Chondrocyte (in vitro differentiated cells): ENCODE data around the gene STT3B. TPM values are rescaled to one million over a fixed set of nuclear protein-coding genes. Genes with fewer than 3 reads are reported as not detected.

Source experiments
- DNase-seq: peaks from one replicate; pipeline ENCODE4 v3.0.0; 2021; ENCODE audit warnings: mixed read lengths, low spot score
- H3K27ac Mint-ChIP-seq: one replicate; pipeline ENCODE4 v1.8.0; 2021; ENCODE audit warnings: mild to moderate bottlenecking, moderate library complexity, mixed read lengths; ENCODE audit not compliant: unreplicated experiment
- H3K27me3 Mint-ChIP-seq: 2 replicates; pipeline ENCODE4 v1.8.0; 2021; ENCODE audit warnings: low read depth, mixed read lengths
- H3K36me3 Mint-ChIP-seq: 2 replicates; pipeline ENCODE4 v1.8.0; 2021; ENCODE audit warnings: low read depth, mixed read lengths
- H3K4me1 Mint-ChIP-seq: 2 replicates; pipeline ENCODE4 v1.8.0; 2021; ENCODE audit warnings: low read depth, mild to moderate bottlenecking, mixed read lengths
- H3K4me3 Mint-ChIP-seq: one replicate; pipeline ENCODE4 v1.8.0; 2021; ENCODE audit warnings: mild to moderate bottlenecking, moderate library complexity, mixed read lengths; ENCODE audit not compliant: unreplicated experiment
- H3K9me3 Mint-ChIP-seq: 2 replicates; pipeline ENCODE4 v1.8.0; 2021; ENCODE audit warnings: low read depth, mixed read lengths
- long read RNA-seq: library from polyadenylated mRNA; stranded (forward); transcript quantifications from one replicate; pipeline ENCODE4 v2.0.0, GENCODE V29; 2021
- total RNA-seq: library from RNA; stranded (reverse); gene quantifications from 3 replicates; pipeline ENCODE4 v1.2.1, GENCODE V29; 2021
- TF ChIP-seq, protein P1 (sequence below): fragments of 200-600 bp; sonication (generic); IDR thresholded peaks from 2 replicates; pipeline ENCODE4 v1.5.0; 2021; ENCODE audit warnings: antibody characterized with exemption, mild to moderate bottlenecking, moderate library complexity

STT3B gene
- 113 to 119 TPM (median 118 TPM) in 3 replicates for total RNA-seq
- long read RNA-seq, full-length matches to known transcripts: 239 of 259 reads
- long read RNA-seq, partial matches to known transcripts: 11 of 259 reads
- long read RNA-seq, other reads (novel, unspliced or antisense): 9 of 259 reads

DNA sequence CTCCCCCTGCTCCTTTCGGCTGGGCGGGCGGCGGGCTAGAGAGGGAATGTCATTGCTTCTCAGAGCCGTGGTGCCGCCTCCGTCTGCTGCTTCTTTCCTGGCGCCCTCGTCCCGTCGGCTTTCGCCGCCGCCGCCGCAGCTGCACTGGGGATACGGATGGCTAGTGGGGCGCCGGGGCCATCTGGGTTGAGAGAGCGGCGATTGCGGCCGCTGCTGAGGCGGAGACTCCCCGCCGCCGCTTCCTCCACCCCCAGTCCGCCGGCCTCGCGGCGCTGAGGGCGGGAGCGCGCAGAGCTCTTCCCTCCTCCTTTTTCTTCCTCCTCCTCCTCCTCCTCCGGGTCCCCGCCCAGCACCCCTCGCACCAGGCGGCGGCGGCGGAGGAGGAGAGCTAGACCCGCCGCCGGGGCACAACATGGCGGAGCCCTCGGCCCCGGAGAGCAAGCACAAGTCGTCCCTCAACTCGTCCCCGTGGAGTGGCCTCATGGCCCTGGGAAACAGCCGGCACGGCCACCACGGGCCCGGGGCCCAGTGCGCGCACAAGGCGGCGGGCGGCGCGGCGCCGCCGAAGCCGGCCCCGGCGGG lies at the start of gene STT3B:
TSS of gene STT3B (plus strand) at position 339 of the 582 bp plus-strand sequence. CDS start at position 413, 74 bp downstream.
- peak within 1 kb of the TSS; percentile 92 for H3K4me3 Mint-ChIP-seq
- peaks cover 25% of the 10 kb centered on the region for H3K4me1 Mint-ChIP-seq
- TF ChIP-seq, protein P1, sequence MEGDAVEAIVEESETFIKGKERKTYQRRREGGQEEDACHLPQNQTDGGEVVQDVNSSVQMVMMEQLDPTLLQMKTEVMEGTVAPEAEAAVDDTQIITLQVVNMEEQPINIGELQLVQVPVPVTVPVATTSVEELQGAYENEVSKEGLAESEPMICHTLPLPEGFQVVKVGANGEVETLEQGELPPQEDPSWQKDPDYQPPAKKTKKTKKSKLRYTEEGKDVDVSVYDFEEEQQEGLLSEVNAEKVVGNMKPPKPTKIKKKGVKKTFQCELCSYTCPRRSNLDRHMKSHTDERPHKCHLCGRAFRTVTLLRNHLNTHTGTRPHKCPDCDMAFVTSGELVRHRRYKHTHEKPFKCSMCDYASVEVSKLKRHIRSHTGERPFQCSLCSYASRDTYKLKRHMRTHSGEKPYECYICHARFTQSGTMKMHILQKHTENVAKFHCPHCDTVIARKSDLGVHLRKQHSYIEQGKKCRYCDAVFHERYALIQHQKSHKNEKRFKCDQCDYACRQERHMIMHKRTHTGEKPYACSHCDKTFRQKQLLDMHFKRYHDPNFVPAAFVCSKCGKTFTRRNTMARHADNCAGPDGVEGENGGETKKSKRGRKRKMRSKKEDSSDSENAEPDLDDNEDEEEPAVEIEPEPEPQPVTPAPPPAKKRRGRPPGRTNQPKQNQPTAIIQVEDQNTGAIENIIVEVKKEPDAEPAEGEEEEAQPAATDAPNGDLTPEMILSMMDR: no peak
- no peaks in the 10 kb centered on the region for H3K27me3 Mint-ChIP-seq
- peak; percentile 90 for DNase-seq
- H3K36me3 Mint-ChIP-seq: no peaks in the 10 kb centered on the region
- no peaks in the 10 kb centered on the region for H3K9me3 Mint-ChIP-seq
- H3K27ac Mint-ChIP-seq: peak within 1 kb of the TSS; percentile 99

- peaks cover 4% of the 10 kb centered on the region for H3K27me3 Mint-ChIP-seq
- no peak overlapping the region for H3K27ac Mint-ChIP-seq
- H3K9me3 Mint-ChIP-seq: peaks cover 9% of the 10 kb centered on the region
- peaks cover 4% of the 10 kb centered on the region for H3K36me3 Mint-ChIP-seq
- H3K4me1 Mint-ChIP-seq: no peaks in the 10 kb centered on the region
- TF ChIP-seq, protein P1: no peak
- DNase-seq: no peak
- no peak overlapping the region for H3K4me3 Mint-ChIP-seq
These were observed 48.9 kb upstream of the STT3B start for GRCh38 chr3:31483776-31484175.

DNA sequence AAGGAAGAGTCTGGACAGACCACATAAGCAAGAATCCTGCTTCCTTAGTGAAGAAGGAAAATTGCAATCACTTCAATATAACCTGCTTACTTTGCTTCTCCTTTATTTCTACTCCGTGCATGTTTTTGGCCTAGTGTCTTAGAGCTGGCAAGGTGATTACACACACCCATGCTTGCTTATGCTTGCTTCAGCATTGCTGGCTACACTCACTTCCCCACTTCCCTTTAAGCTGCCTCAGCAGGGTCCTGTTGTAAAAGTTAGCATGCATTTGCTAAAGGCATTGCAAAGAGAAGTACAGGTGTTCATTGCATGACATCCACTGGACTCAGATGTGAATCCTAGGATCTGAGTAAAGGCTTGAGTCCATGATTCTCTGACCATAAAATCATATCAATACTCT lies 47.5 kb upstream of the STT3B start:
- no peak overlapping the region for H3K27ac Mint-ChIP-seq
- H3K4me1 Mint-ChIP-seq: no peaks in the 10 kb centered on the region
- peaks cover 6% of the 10 kb centered on the region for H3K9me3 Mint-ChIP-seq
- no peak for DNase-seq
- peaks cover 4% of the 10 kb centered on the region for H3K36me3 Mint-ChIP-seq
- no peak overlapping the region for H3K4me3 Mint-ChIP-seq
- peaks cover 4% of the 10 kb centered on the region for H3K27me3 Mint-ChIP-seq
- TF ChIP-seq, protein P1: no peak

GRCh38 chr3:31486865-31487533 lies 45.7 kb upstream of the STT3B start:
- Mint-ChIP-seq H3K27me3 (no peaks in the 10 kb centered on the region), H3K36me3 (no peaks in the 10 kb centered on the region), H3K9me3 (peaks cover 6% of the 10 kb centered on the region), H3K4me3 (no peak overlapping the region), H3K27ac (no peak overlapping the region), H3K4me1 (no peaks in the 10 kb centered on the region)
- DNase-seq: no peak
- TF ChIP-seq, protein P1: no peak

DNA sequence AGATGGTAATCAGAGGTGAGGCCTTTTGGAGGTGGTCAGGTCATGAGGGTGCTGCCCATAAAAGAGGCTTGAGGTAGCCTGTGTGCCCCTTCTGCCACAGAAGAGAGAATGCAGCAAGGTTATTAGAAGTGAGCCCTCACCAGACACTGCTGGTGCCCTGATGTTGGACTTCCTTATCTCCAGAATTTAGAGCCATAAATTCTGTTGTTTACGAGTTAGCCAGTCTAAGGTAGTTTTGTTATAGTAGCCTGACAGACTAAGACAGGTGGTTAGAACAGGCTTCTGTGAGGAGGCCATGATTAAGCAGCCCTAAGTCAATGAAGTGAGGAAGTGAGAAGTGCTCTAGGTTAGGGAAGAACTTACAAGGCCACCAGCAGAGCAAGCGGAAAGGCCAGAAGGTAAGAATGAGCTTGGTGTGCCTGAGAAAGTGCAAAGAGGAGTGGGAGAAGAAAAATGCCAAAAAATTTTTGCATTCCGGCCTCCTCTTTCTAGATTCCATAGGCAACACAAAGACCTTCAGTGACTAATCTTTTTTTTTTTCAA lies 44.2 kb upstream of the STT3B start:
- TF ChIP-seq, protein P1: no peak
- no peaks in the 10 kb centered on the region for H3K27me3 Mint-ChIP-seq
- no peaks in the 10 kb centered on the region for H3K36me3 Mint-ChIP-seq
- no peak overlapping the region for H3K27ac Mint-ChIP-seq
- no peak overlapping the region for H3K4me3 Mint-ChIP-seq
- H3K4me1 Mint-ChIP-seq: no peaks in the 10 kb centered on the region
- peaks cover 6% of the 10 kb centered on the region for H3K9me3 Mint-ChIP-seq
- no peak for DNase-seq
